ENCODE data around the gene PLCD3. TPM values are rescaled to one million over a fixed set of nuclear protein-coding genes. Genes with fewer than 3 reads are reported as not detected.

Gene PLCD3
- total and polyA plus RNA-seq, 11 donors: 92.8 to 207 (median 114) TPM

- intact Hi-C loops (cut with DNase I): loop anchor here in 1 of 10 donors (2.0 to 5.0 kb wide), 2 partner anchors 21 to 60 kb away; partner anchors contain the start of genes DCAKD and PLCD3
- 91 to 96% (median 94%) methylated on average over 11 of the region's 11 CpGs for WGBS, 4 donors
- Histone ChIP-seq H3K36me3 (peaks cover 0 to 58% (median 24%) of the 10 kb centered on the region in 9 donors), H3K4me3 (no peak overlapping the region), H3K9me3 (no peaks in the 10 kb centered on the region), H3K27me3 (no peaks in the 10 kb centered on the region), H3K4me1 (peaks cover 0 to 58% (median 28%) of the 10 kb centered on the region in 12 donors), H3K27ac (peak overlapping the region in 11 of 12 donors; percentile 32 to 95 (median 88))
- TF ChIP-seq POLR2A (IDR thresholded peaks at IDR 0.05) (no peak), CTCF (IDR thresholded peaks at IDR 0.05) (no peak)
- ATAC-seq (no peak), DNase-seq (no peak)
Observed at GRCh38 chr17:45111850-45112249, 20.5 kb downstream of the PLCD3 start.

- H3K9me3 ChIP-seq: no peaks in the 10 kb centered on the region
- H3K27me3 ChIP-seq: no peaks in the 10 kb centered on the region
- H3K4me3 ChIP-seq: no peak overlapping the region
- H3K36me3 ChIP-seq: peaks cover 0 to 65% (median 33%) of the 10 kb centered on the region in 9 donors
- peaks cover 0 to 67% (median 29%) of the 10 kb centered on the region in 12 donors for H3K4me1 ChIP-seq
- H3K27ac ChIP-seq: peak overlapping the region; percentile 75 to 95 (median 88)
- ATAC-seq (peak; percentile 78 to 90 (median 80)), DNase-seq (peak in 4 of 5 donors; percentile 58 to 76 (median 72))
- TF ChIP-seq CTCF (IDR thresholded peaks at IDR 0.05): peak in 2 of 12 donors; percentile 13 to 20
- TF ChIP-seq POLR2A (IDR thresholded peaks at IDR 0.05): no peak
- 41 to 51% (median 47%) methylated on average over 14 to 16 of the region's 16 CpGs for WGBS, 4 donors
- intact Hi-C loops (cut with DNase I): loop anchor here in 1 of 10 donors (2.0 to 5.0 kb wide), 2 partner anchors 22 to 59 kb away; partner anchors contain the start of genes DCAKD and PLCD3
Observed at GRCh38 chr17:45110676-45111611, 21.4 kb downstream of the PLCD3 start.

- TF ChIP-seq CTCF (IDR thresholded peaks at IDR 0.05): peak in 5 of 12 donors; percentile 2 to 31 (median 14)
- TF ChIP-seq POLR2A (IDR thresholded peaks at IDR 0.05): no peak
- Histone ChIP-seq H3K4me3 (no peak overlapping the region), H3K9me3 (no peaks in the 10 kb centered on the region), H3K27me3 (no peaks in the 10 kb centered on the region), H3K4me1 (peaks cover 0 to 85% (median 39%) of the 10 kb centered on the region in 12 donors), H3K27ac (peak overlapping the region in 9 of 12 donors; percentile 20 to 95 (median 87)), H3K36me3 (peaks cover 0 to 73% (median 53%) of the 10 kb centered on the region in 9 donors)
- WGBS, 4 donors: 60 to 67% (median 63%) methylated on average over 10 to 12 of the region's 12 CpGs
- ATAC-seq: no peak
- intact Hi-C loops (cut with DNase I): no loop called here
- DNase-seq: peak in 1 of 5 donors; percentile 45
Observed at GRCh38 chr17:45108595-45109521, 23.5 kb downstream of the PLCD3 start.
